ENCODE results near the gene CYRIA. TPM values are rescaled to one million over a fixed set of nuclear protein-coding genes. Genes with fewer than 3 reads are reported as not detected.

Gene CYRIA
- total and polyA plus RNA-seq, 4 donors = 1.3 to 4.3 (median 2.4) TPM

DNA sequence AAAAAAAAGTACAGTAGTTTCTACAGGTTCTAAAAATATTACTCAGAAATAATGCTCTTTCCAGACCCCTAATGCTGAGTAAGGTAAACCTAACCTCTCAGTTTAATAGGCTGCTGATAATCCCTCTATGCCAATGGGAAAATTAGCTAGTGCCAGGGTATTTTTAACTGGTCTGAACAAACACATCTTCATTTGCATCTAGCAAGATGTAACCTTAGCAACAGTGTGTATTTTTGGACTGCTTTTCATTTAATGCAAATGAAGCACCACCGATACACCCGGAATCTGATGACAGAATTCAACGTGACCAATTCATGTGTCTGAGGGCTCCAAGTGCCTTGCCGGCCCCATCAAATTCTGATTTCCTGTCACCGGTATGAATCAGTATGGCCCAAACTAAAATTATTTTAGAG lies 47.4 kb upstream of the CYRIA start:
- no peak overlapping the region for H3K4me3 ChIP-seq (ENCODE audit: low read depth in 1 of 3, low read length in 3 of 3)
- peaks cover 0 to 4% (median 0%) of the 10 kb centered on the region in 4 donors for H3K27me3 ChIP-seq (ENCODE audit: control insufficient read depth in 4 of 4, insufficient read depth in 4 of 4, low read length in 3 of 4)
- no peak overlapping the region for H3K27ac ChIP-seq (ENCODE audit: low read depth in 1 of 2, low read length in 2 of 2)
- H3K36me3 ChIP-seq (ENCODE audit: control insufficient read depth in 4 of 4, insufficient read depth in 3 of 4, low read depth in 1 of 4, low read length in 3 of 4) = no peaks in the 10 kb centered on the region
- no peak for DNase-seq (ENCODE audit: low spot score)
- 89% methylated on average over 5 of the region's 5 CpGs for WGBS
- no peaks in the 10 kb centered on the region for H3K9me3 ChIP-seq (ENCODE audit: control insufficient read depth in 4 of 4, low read length in 3 of 4)
- TF ChIP-seq JUND (IDR thresholded peaks at IDR 0.05) = no peak
- TF ChIP-seq ATF3 (IDR thresholded peaks at IDR 0.05) = no peak
- no peak for TF ChIP-seq SP1 (IDR thresholded peaks at IDR 0.05)
- no peak for TF ChIP-seq EGR1 (IDR thresholded peaks at IDR 0.05; ENCODE audit: low read depth in 2 of 2)
- no peak for TF ChIP-seq NR2F2 (IDR thresholded peaks at IDR 0.05)
- TF ChIP-seq, protein P1, sequence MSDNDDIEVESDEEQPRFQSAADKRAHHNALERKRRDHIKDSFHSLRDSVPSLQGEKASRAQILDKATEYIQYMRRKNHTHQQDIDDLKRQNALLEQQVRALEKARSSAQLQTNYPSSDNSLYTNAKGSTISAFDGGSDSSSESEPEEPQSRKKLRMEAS (IDR thresholded peaks at IDR 0.05) = no peak
- no peak for TF ChIP-seq TAF1 (conservative IDR thresholded peaks at IDR 0.05)
- no peak for TF ChIP-seq HNF4A (conservative IDR thresholded peaks at IDR 0.05)
- peaks cover 6 to 18% (median 15%) of the 10 kb centered on the region in 4 donors for H3K4me1 ChIP-seq (ENCODE audit: control insufficient read depth in 4 of 4, insufficient read depth in 4 of 4, low read length in 3 of 4)
- H3K9ac ChIP-seq (ENCODE audit: low read depth in 1 of 2, low read length in 2 of 2) = no peak overlapping the region

DNA sequence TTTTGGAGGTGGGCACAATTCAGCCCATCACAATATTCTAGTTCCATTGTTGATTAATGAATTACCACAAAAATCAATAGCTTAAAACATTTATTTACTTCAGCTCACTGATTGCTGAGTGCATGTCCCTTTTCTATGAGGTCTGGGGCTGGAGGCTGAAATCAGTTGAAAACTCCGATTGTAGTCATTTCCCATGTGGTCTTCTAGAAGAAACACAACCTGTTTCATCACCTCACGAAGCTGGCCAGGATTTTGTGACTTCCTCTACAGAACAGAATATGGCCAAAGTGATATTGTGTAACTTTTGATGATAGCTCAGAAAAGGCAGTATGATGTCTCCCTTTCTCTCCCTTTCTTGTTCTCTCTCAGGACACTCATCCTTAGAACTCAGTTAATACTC lies 44.1 kb upstream of the CYRIA start:
- Histone ChIP-seq H3K4me1 (ENCODE audit: control insufficient read depth in 4 of 4, insufficient read depth in 4 of 4, low read length in 3 of 4) (peaks cover 6 to 16% (median 14%) of the 10 kb centered on the region in 4 donors), H3K27me3 (ENCODE audit: control insufficient read depth in 4 of 4, insufficient read depth in 4 of 4, low read length in 3 of 4) (no peaks in the 10 kb centered on the region), H3K4me3 (ENCODE audit: low read depth in 1 of 3, low read length in 3 of 3) (no peak overlapping the region), H3K9me3 (ENCODE audit: control insufficient read depth in 4 of 4, low read length in 3 of 4) (no peaks in the 10 kb centered on the region), H3K9ac (ENCODE audit: low read depth in 1 of 2, low read length in 2 of 2) (no peak overlapping the region), H3K27ac (ENCODE audit: low read depth in 1 of 2, low read length in 2 of 2) (peak overlapping the region in 1 of 2 donors; percentile 29), H3K36me3 (ENCODE audit: control insufficient read depth in 4 of 4, insufficient read depth in 3 of 4, low read depth in 1 of 4, low read length in 3 of 4) (no peaks in the 10 kb centered on the region)
- no peak for TF ChIP-seq NR2F2 (IDR thresholded peaks at IDR 0.05)
- peak in 1 of 2 donors; percentile 40 for TF ChIP-seq JUND (IDR thresholded peaks at IDR 0.05)
- peak in 1 of 2 donors; percentile 78 for TF ChIP-seq RXRA (IDR thresholded peaks at IDR 0.05)
- TF ChIP-seq RAD21 (IDR thresholded peaks at IDR 0.05) = peak; percentile 12 to 20
- TF ChIP-seq, protein P2, sequence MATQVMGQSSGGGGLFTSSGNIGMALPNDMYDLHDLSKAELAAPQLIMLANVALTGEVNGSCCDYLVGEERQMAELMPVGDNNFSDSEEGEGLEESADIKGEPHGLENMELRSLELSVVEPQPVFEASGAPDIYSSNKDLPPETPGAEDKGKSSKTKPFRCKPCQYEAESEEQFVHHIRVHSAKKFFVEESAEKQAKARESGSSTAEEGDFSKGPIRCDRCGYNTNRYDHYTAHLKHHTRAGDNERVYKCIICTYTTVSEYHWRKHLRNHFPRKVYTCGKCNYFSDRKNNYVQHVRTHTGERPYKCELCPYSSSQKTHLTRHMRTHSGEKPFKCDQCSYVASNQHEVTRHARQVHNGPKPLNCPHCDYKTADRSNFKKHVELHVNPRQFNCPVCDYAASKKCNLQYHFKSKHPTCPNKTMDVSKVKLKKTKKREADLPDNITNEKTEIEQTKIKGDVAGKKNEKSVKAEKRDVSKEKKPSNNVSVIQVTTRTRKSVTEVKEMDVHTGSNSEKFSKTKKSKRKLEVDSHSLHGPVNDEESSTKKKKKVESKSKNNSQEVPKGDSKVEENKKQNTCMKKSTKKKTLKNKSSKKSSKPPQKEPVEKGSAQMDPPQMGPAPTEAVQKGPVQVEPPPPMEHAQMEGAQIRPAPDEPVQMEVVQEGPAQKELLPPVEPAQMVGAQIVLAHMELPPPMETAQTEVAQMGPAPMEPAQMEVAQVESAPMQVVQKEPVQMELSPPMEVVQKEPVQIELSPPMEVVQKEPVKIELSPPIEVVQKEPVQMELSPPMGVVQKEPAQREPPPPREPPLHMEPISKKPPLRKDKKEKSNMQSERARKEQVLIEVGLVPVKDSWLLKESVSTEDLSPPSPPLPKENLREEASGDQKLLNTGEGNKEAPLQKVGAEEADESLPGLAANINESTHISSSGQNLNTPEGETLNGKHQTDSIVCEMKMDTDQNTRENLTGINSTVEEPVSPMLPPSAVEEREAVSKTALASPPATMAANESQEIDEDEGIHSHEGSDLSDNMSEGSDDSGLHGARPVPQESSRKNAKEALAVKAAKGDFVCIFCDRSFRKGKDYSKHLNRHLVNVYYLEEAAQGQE (IDR thresholded peaks at IDR 0.05) = no peak
- peak; percentile 16 for TF ChIP-seq SP1 (IDR thresholded peaks at IDR 0.05)
- peak; percentile 31 to 53 for TF ChIP-seq HNF4A (conservative IDR thresholded peaks at IDR 0.05)
- no peak for TF ChIP-seq HNF4G (IDR thresholded peaks at IDR 0.05)
- no peak for TF ChIP-seq EGR1 (IDR thresholded peaks at IDR 0.05; ENCODE audit: low read depth in 2 of 2)
- TF ChIP-seq, protein P3, sequence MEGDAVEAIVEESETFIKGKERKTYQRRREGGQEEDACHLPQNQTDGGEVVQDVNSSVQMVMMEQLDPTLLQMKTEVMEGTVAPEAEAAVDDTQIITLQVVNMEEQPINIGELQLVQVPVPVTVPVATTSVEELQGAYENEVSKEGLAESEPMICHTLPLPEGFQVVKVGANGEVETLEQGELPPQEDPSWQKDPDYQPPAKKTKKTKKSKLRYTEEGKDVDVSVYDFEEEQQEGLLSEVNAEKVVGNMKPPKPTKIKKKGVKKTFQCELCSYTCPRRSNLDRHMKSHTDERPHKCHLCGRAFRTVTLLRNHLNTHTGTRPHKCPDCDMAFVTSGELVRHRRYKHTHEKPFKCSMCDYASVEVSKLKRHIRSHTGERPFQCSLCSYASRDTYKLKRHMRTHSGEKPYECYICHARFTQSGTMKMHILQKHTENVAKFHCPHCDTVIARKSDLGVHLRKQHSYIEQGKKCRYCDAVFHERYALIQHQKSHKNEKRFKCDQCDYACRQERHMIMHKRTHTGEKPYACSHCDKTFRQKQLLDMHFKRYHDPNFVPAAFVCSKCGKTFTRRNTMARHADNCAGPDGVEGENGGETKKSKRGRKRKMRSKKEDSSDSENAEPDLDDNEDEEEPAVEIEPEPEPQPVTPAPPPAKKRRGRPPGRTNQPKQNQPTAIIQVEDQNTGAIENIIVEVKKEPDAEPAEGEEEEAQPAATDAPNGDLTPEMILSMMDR (IDR thresholded peaks at IDR 0.05; ENCODE audit: low read depth, low read length, missing input control) = no peak
- peak in 1 of 2 donors; percentile 33 for TF ChIP-seq GABPA (IDR thresholded peaks at IDR 0.05 in 1 of 2, conservative IDR thresholded peaks at IDR 0.05 in 1 of 2)
- TF ChIP-seq FOXA1 (IDR thresholded peaks at IDR 0.05) = peak; percentile 15
- TF ChIP-seq, protein P1 (IDR thresholded peaks at IDR 0.05) = peak; percentile 46
- TF ChIP-seq, protein P4, sequence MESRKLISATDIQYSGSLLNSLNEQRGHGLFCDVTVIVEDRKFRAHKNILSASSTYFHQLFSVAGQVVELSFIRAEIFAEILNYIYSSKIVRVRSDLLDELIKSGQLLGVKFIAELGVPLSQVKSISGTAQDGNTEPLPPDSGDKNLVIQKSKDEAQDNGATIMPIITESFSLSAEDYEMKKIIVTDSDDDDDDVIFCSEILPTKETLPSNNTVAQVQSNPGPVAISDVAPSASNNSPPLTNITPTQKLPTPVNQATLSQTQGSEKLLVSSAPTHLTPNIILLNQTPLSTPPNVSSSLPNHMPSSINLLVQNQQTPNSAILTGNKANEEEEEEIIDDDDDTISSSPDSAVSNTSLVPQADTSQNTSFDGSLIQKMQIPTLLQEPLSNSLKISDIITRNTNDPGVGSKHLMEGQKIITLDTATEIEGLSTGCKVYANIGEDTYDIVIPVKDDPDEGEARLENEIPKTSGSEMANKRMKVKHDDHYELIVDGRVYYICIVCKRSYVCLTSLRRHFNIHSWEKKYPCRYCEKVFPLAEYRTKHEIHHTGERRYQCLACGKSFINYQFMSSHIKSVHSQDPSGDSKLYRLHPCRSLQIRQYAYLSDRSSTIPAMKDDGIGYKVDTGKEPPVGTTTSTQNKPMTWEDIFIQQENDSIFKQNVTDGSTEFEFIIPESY (IDR thresholded peaks at IDR 0.05) = no peak
- TF ChIP-seq YY1 (IDR thresholded peaks at IDR 0.05) = peak; percentile 74
- peak; percentile 39 for TF ChIP-seq ATF3 (IDR thresholded peaks at IDR 0.05)
- no peak for TF ChIP-seq TAF1 (conservative IDR thresholded peaks at IDR 0.05)
- peak; percentile 42 for TF ChIP-seq FOXA2 (IDR thresholded peaks at IDR 0.05)
- 27% methylated on average over 2 of the region's 2 CpGs for WGBS
- DNase-seq (ENCODE audit: low spot score) = no peak

Data from liver (tissue), 9 donors.